ENCODE data around the gene VANGL2.

- TF ChIP-seq POLR2A (IDR thresholded peaks at IDR 0.05) (no peak), CTCF (IDR thresholded peaks at IDR 0.05) (no peak)
These were observed 48.7 kb upstream of the VANGL2 start for GRCh38 chr1:160351629-160352028.
